GM20000 (cell line): ENCODE measurements around the gene CYP26A1.
"Not testable (repeated sequence)": the region's sequence is repeated elsewhere in the genome, so short reads cannot be mapped to it uniquely, and the experiment has no call there.

Experiments
- DNase-seq: peaks from one replicate; pipeline ENCODE4 v3.0.0; 2012; ENCODE audit warnings: low spot score
- CTCF ChIP-seq: IDR thresholded peaks from 2 replicates; pipeline ENCODE4 v1.5.1; 2012; ENCODE audit warnings: mild to moderate bottlenecking, control low read depth; ENCODE audit errors: extremely low read depth, missing control alignments

CYP26A1 gene

GRCh38 chr10:93091960-93092359, 18.3 kb downstream of the CYP26A1 start:
- TF ChIP-seq CTCF = no peak
- no peak for DNase-seq

GRCh38 chr10:93095225-93095624, 21.5 kb downstream of the CYP26A1 start:
- DNase-seq = no peak
- no peak for TF ChIP-seq CTCF

GRCh38 chr10:93096901-93097300, 23.2 kb downstream of the CYP26A1 start:
- TF ChIP-seq CTCF = no peak
- no peak for DNase-seq

- TF ChIP-seq CTCF = no peak
- no peak for DNase-seq
These were observed 23.7 kb downstream of the CYP26A1 start for GRCh38 chr10:93097386-93097785.

- DNase-seq = no peak
- no peak for TF ChIP-seq CTCF
These were observed 25.1 kb downstream of the CYP26A1 start for GRCh38 chr10:93098816-93099215.

GRCh38 chr10:93099670-93100069, 26.0 kb downstream of the CYP26A1 start:
- DNase-seq = no peak
- no peak for TF ChIP-seq CTCF

GRCh38 chr10:93101148-93101547, 27.5 kb downstream of the CYP26A1 start:
- not testable (repeated sequence) for DNase-seq

GRCh38 chr10:93103953-93104352, 30.3 kb downstream of the CYP26A1 start:
- no peak for DNase-seq
- no peak for TF ChIP-seq CTCF
